Stomach (tissue), 4 donors: ENCODE measurements around the gene FSD1.

ENCODE experiments used
- CTCF ChIP-seq, 7 experiments: fragments of 450-650 bp in 4 of 7; fragments of 200-600 bp in 3 of 7; sonication (generic) in 3 of 7; IDR thresholded peaks; one replicate each; pipeline ENCODE4 v1.5.1; 2016 to 2019; ENCODE audit warnings: antibody characterized with exemption in 7 of 7, control low read depth in 2 of 7, mild to moderate bottlenecking in 1 of 7
- EP300 ChIP-seq: sonication (generic); formaldehyde crosslinking; IDR thresholded peaks from one replicate; pipeline ENCODE4 v1.6.1; 2017; ENCODE audit warnings: antibody characterized with exemption
- POLR2A ChIP-seq, 4 donors: fragments of 450-650 bp; IDR thresholded peaks; one replicate each; pipeline ENCODE4 v1.6.1; 2016; ENCODE audit warnings: antibody characterized with exemption in 4 of 4, control low read depth in 2 of 4, mild to moderate bottlenecking in 1 of 4, moderate library complexity in 1 of 4
- POLR2AphosphoS5 ChIP-seq, 3 donors: sonication (generic); formaldehyde crosslinking; IDR thresholded peaks; one replicate each; pipeline ENCODE4 v1.6.1; 2016; ENCODE audit warnings: antibody characterized with exemption in 3 of 3

- TF ChIP-seq CTCF (IDR thresholded peaks at IDR 0.05), result no peak
- no peak for TF ChIP-seq EP300
- no peak for TF ChIP-seq POLR2A (IDR thresholded peaks at IDR 0.05)
- no peak for TF ChIP-seq POLR2AphosphoS5 (IDR thresholded peaks at IDR 0.05)
These were observed 25.8 kb upstream of the FSD1 start, which contains the start of gene SHD for GRCh38 chr19:4278419-4279266.
